22Rv1 (cell line): Measurements from ENCODE around the gene SMIM10L2A.

ENCODE experiments used
- ZFX ChIP-seq: fragments of 450-650 bp; IDR thresholded peaks from 2 replicates; pipeline ENCODE4 v1.6.1; 2017; ENCODE audit warnings: antibody characterized with exemption, borderline replicate concordance
- TF ChIP-seq, protein P1 (sequence below): fragments of 450-650 bp; IDR thresholded peaks from 2 replicates; pipeline ENCODE4 v1.5.1; 2017; ENCODE audit warnings: mild to moderate bottlenecking

DNA sequence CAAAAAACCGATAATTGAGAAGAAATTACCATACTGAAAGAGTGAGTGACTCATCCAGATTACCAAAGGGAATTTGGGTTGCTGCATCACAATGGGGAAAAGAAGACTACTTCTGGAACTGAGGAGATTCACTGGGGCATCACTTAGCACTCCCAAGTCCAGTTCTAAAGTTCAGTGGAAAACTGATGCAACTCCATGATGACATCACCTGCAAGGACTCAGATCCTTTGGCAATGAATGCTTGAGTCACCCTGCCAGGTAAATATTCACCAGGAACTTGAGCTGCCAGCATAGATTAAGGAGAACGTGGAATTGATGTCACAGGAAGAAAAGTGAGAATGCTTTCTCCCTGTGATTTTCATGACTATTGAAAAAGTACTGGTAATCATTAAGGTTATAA, 32.0 kb upstream of the SMIM10L2A start:
- TF ChIP-seq, protein P1, sequence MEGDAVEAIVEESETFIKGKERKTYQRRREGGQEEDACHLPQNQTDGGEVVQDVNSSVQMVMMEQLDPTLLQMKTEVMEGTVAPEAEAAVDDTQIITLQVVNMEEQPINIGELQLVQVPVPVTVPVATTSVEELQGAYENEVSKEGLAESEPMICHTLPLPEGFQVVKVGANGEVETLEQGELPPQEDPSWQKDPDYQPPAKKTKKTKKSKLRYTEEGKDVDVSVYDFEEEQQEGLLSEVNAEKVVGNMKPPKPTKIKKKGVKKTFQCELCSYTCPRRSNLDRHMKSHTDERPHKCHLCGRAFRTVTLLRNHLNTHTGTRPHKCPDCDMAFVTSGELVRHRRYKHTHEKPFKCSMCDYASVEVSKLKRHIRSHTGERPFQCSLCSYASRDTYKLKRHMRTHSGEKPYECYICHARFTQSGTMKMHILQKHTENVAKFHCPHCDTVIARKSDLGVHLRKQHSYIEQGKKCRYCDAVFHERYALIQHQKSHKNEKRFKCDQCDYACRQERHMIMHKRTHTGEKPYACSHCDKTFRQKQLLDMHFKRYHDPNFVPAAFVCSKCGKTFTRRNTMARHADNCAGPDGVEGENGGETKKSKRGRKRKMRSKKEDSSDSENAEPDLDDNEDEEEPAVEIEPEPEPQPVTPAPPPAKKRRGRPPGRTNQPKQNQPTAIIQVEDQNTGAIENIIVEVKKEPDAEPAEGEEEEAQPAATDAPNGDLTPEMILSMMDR = no peak
- no peak for TF ChIP-seq ZFX
